HG02973 (cell line): ENCODE results near the gene KLF16.

Experiments used
- ATAC-seq: cut with Tn5 transposase; IDR thresholded peaks from one replicate; pipeline ENCODE4 v1.9.1; 2021; ENCODE audit warnings: moderate library complexity; ENCODE audit not compliant: unreplicated experiment

KLF16 gene

DNA sequence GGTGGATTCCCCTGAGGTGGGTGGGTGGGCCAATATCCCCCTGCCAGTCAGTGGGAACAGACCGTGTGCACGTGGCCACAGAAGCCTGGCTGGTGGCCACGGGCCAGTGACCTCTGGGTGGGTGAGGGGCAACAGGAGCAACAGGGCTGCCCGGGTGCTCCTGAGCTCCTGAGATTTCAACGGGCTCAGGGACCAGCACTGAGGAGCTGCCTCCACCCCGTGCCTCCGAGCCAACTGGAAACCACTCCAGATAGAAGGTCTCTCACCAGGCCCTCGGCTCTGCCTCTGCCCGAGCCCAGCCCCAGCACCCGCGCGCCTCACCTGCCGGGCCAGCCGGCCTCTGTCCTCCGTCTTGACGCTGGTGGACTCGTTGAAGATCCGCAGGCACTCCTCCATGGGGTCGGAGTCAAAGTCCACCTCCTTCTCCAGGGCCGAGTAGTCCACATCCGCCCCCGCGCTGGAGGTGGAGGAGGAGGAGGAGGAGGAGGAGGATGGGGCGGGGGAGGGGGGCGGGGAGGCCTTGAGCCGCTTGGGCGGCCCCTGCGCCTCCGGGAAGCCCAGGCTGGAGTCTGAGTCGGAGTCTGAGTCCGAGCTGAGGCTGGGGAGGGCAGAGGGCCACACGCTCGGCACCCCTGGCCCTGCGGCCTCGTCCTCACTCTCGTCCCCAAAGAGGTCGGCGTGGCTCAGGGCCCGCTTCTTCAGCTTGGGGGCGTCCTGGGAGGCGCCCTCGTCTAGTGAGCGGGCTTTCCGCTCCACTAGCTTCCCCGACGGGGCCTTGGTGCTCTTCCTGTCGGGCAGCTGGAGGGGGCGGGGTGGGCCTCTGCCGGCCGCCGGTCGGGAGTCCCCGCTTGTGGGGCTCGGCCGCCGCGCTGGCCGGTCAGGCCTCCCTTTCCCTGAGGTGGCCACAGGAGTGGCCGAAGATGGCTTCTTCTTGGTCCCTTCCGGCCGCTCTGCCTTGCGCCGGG lies 36.5 kb downstream of the KLF16 start:
- no peak for ATAC-seq

DNA sequence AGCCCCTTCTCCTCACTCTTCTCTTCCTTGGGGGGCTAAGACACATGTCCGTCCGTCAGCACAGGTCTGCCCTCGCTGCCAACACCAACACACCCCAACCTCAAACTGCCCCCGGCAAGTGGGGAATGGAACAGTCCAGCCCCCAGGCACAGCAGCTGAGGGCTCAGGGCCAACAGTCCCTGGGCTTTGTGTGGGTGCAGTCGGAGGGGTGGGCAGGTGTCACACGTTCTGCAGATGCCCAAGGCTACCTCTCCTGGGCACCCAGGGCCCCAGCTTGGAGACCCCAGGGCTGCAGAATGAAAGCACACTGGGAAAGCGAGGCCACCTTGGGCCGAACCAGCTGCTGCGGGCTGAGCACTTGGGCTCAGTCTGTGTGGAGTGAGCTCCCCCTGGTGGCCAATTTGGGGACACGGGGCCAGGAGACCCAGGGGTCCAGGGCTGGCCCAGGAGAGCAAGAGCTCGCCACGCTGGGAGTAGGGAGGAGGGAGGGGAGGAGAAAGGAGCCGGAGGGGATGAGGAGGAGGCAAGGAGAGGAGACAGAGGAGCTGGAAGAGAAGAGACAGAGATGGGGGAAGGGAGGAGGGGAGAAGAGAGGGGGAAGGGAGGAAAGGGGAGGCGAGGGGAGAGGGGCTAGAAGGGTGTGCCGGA lies 37.3 kb downstream of the KLF16 start:
- no peak for ATAC-seq

GRCh38 chr19:1824252-1824622 lies 39.1 kb downstream of the KLF16 start:
- ATAC-seq: no peak

- ATAC-seq: no peak
Observed at GRCh38 chr19:1823539-1824251, 39.7 kb downstream of the KLF16 start.

DNA sequence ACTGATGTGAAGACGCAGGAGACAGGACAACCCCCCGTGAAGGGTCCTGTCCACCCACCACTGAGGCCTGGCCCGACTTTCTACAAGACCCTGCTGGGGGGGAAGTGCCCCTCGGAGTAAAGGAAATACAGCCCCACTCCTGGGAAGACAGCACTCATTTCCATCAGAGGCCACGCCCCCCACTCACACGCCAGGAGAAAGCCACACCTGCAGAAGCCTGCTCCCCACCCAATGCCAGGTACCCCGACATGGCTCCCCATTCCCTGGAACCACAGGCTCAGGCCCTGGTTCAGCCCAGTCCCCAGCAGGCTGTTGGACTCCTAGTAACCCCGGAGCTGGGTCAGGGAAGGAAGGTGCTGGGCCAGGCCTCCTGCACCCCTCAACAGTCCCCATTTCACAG lies 40.4 kb downstream of the KLF16 start:
- ATAC-seq: no peak

DNA sequence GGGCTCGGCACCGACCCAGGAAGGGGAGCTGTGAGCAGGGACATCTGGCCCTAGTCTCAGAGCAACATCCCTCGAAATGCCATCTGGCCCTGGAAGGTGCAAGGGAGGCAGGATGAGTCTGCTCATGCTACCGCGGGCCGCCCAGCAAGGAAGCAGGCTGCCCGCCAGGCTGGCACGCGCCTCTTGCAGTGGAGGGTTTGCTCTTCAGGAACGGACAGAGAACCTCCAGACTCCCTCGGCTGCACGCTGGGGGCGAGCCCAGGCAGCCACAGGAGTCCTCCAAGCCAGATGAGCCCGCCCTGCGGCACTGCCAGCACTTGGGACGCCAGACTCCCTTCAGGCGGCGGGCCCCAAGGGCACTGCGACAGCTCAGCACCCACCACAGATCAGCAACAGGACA lies 41.2 kb downstream of the KLF16 start:
- no peak for ATAC-seq

- no peak for ATAC-seq
Observed at GRCh38 chr19:1819341-1820255, 43.8 kb downstream of the KLF16 start.

GRCh38 chr19:1818549-1819195 lies 44.7 kb downstream of the KLF16 start:
- ATAC-seq: no peak

DNA sequence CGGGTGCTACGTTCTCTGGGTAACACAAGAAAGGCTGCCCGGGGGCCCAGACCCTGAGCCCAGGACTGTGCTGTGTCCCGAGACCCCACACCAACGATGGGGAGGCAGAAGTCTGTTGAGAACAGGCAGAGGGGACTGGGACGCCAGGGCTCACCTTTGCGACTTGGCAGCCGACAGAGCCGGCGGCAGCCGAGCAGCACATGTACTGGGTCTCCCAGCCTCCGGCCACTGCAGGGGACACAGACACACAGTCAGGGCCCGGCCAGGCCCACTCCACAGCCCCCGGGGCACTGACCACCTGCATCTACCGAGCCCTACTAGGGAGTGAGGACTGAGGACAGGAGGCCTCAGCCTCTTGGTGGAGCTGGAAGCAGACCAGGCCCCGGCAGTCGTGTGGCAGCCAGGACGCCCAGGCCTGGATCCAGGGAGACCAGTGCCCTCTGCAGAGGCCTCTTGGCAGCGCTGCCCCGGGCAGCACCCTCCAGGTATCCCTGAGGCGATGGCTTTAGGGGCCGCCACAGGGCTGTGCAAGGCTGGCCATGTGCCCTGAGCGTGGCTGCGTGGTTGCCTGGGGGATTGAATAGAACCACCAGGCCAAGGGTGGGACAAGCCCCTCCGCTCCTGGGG lies 45.7 kb downstream of the KLF16 start:
- ATAC-seq: no peak

GRCh38 chr19:1816530-1817298 lies 46.7 kb downstream of the KLF16 start:
- ATAC-seq: no peak

DNA sequence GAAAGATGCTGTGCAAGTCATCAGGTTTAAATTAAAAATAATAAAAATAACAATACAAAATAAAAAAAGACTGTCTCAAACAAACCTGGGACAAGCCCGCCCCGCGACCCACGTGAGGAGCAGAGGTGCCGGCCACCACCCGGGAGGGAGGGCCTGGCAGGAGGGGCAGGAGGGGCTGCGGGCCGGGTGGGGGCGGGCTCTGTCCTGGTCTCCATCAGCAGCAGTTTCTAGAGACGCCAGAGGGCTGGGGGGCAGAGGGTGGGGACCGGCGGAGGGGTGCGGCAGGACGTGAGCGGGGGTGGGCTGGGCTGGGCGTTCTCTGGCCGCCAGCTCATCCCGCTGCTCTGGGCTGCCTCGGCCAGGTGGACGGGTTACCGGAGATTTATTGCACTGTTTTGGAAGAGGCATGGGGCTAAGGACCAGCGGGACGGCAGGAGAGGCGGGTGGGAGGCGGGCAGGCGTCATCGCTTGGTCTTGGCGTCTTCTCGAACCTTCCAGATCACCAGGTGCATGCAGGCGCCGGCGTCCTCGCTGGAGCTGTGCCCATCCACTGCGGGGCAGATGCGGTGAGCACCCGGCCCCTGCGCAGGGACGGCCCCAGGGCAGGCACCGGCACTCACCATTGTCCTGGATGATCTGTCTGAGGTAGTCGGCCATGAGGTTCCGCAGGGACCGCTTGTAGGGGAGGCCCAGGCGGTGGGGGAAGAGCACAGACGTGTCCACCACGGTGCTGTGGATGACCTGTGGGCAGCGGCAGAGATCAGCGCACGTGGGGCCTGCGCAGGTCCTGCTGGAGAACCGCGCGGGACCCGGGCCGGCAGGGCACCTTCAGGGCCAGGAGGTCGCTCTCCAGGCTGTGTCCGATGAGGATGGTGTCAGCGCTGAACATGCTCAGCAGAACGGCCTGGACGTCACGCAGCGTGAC lies 47.5 kb downstream of the KLF16 start:
- ATAC-seq: no peak

DNA sequence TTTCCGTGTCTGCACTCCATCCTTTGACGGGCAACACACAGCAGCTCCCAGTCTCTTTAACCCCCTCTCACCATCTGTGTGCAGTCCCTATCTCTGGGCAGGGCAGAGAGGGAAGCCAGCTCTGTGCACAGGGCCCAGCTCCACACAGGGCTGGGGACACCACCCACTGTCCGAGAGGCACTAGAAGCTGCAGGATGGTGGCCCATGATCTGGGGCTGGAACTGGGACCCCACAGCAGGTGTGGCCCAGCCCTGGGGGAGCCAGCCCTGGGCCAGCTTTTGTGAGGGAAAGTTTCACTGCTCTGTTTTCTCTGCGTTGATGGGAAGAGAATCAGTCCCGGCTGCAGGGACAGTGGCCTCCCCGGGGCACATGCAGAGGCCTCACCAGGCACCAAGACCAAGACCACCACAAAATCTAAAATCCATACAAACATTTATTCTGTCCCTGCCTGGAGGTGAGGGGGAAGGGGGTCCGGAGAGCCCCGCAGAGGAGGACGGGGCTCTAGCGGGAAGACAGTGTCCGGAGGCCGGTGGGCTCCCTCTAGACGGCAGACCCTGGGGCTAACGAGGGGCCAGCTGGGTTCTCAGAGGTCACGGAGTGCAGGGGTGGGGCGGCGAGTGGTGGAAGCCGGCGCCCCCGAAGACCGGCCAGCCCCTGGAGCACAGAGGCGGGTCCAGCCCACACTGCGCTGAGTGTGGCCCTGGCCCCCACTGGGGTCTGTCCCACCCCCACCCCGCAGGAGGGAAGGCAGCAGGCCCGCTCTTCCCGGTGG lies 48.4 kb downstream of the KLF16 start:
- no peak for ATAC-seq

DNA sequence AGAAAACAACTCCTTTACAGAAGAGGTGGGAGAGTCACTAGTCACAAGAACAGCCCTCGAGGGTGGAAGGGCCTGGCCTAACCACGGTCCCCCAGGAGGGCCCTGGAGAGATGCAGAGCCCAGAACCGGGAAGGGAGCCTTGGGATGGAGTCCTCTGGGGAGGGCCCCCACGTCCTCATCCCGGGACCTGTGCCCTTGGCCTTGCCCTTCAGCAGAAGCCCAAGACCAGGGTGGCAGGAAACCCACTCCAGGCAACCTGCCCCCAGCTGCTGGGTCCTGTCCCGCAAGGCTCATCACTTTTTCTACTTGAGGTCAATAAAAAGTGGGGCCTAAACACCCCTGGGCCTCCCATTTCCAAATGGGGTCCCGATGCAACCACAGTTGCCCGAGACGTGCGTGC lies 49.0 kb downstream of the KLF16 start:
- ATAC-seq: no peak

DNA sequence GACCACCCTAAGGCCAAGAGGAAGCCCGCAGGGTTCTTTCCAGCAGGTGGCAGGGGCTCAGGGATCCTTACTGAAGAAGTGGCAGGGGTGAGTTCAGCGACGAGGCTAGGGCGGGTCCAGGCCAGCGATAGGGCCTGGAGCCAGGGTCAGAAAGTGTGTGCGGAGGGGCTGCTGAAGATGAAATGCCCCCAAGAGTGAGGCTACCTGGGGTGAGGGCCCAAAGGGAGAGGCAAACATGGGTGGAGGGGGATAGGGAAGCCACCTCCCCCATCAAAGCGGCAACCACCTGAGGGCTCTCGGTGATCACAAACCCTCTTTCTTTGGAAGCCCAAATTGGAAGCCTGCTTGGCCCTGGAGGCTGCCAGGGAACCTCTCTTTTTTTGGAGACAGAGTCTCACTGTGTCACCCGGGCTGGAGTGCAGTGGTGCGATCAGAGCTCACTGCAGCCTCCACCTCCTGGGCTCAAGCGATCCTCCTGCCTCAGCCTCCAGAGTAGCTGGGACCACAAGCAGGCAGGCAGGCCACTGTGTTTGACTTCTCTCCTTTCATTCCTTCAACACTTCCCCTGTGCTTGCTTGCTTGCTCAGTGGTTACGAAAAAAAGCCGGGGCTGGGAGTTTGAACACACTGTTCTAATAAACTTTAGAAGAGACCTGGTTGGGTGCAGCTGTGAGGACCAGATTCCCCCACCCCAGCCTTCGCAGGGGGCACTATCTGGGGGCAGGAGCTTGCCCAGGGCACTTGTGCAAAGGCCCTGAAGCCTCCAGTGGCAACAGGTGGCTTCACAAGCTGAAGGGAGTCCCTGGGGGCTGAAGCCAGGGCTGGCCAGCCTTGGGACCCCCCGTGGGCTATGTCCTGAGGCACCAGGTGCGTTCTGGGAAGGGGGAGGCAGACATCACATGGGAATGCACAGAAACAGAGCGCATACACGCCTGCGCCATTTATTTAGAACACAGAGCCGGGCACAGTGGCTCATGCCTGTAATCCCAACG lies 49.9 kb downstream of the KLF16 start:
- no peak for ATAC-seq

GRCh38 chr19:1812426-1813191 lies 50.8 kb downstream of the KLF16 start:
- peak; percentile 69 for ATAC-seq
